Activated T-cell treated with anti-CD3 and anti-CD28 coated beads, Interleukin-2, amount 50 U/mL, for 72 hours (primary cell): ENCODE data around the gene DGKD. TPM values are rescaled to one million over a fixed set of nuclear protein-coding genes. Genes with fewer than 3 reads are reported as not detected.

ENCODE experiments used
- ATAC-seq, 2 donors: fragments of 150-1000 bp; cut with Tn5 transposase; replicated peaks in 1 of 2; 2 replicates each; pipeline ENCODE4 v1.10.0; 2021; ENCODE audit warnings: moderate library complexity in 2 of 2, mild to moderate bottlenecking in 1 of 2
- DNase-seq, 2 donors: peaks; one replicate each; pipeline ENCODE4 v3.0.0; 2021 to 2022; ENCODE audit warnings: mixed read lengths in 1 of 2
- H3K27ac Mint-ChIP-seq: one replicate; pipeline ENCODE4 v1.8.0; 2022; ENCODE audit warnings: mild to moderate bottlenecking, moderate library complexity, mixed read lengths
- H3K27me3 Mint-ChIP-seq: one replicate; pipeline ENCODE4 v1.8.0; 2022; ENCODE audit warnings: low read depth, mixed read lengths
- H3K36me3 Mint-ChIP-seq, 2 donors: one replicate each; pipeline ENCODE4 v1.8.0; 2022; ENCODE audit warnings: mixed read lengths in 2 of 2, mild to moderate bottlenecking in 1 of 2; ENCODE audit not compliant: insufficient read depth in 2 of 2
- H3K4me1 Mint-ChIP-seq: one replicate; pipeline ENCODE4 v1.8.0; 2022; ENCODE audit warnings: low read depth, mixed read lengths
- H3K4me3 Mint-ChIP-seq, 2 donors: one replicate each; pipeline ENCODE4 v1.8.0; 2022; ENCODE audit warnings: mild to moderate bottlenecking in 2 of 2, mixed read lengths in 2 of 2, moderate library complexity in 2 of 2
- H3K9me3 Mint-ChIP-seq, 2 donors: one replicate each; pipeline ENCODE4 v1.8.0; 2022; ENCODE audit warnings: mixed read lengths in 2 of 2
- total RNA-seq, 2 donors: library from RNA; stranded (reverse); gene quantifications; one replicate each; pipeline ENCODE4 v1.2.3, GENCODE V29; 2022

DGKD gene
- total RNA-seq, 2 donors from 2014 or later = 78.0 to 94.4 TPM

- no peaks in the 10 kb centered on the region for H3K27me3 Mint-ChIP-seq
- H3K36me3 Mint-ChIP-seq = peaks cover 0 to 1% of the 10 kb centered on the region in 2 donors
- DNase-seq (no peak), ATAC-seq (no peak)
- H3K4me3 Mint-ChIP-seq = no peak overlapping the region
- H3K4me1 Mint-ChIP-seq = no peaks in the 10 kb centered on the region
- no peak overlapping the region for H3K27ac Mint-ChIP-seq
- H3K9me3 Mint-ChIP-seq = no peaks in the 10 kb centered on the region
Measured at GRCh38 chr2:233486778-233487552, 132.7 kb downstream of the DGKD start.

- ATAC-seq (no peak), DNase-seq (no peak)
- no peaks in the 10 kb centered on the region for H3K9me3 Mint-ChIP-seq
- no peak overlapping the region for H3K4me3 Mint-ChIP-seq
- H3K36me3 Mint-ChIP-seq = peaks cover 0 to 1% of the 10 kb centered on the region in 2 donors
- H3K4me1 Mint-ChIP-seq = no peaks in the 10 kb centered on the region
- no peaks in the 10 kb centered on the region for H3K27me3 Mint-ChIP-seq
- H3K27ac Mint-ChIP-seq = no peak overlapping the region
Measured at GRCh38 chr2:233487748-233488345, 133.6 kb downstream of the DGKD start.

DNA sequence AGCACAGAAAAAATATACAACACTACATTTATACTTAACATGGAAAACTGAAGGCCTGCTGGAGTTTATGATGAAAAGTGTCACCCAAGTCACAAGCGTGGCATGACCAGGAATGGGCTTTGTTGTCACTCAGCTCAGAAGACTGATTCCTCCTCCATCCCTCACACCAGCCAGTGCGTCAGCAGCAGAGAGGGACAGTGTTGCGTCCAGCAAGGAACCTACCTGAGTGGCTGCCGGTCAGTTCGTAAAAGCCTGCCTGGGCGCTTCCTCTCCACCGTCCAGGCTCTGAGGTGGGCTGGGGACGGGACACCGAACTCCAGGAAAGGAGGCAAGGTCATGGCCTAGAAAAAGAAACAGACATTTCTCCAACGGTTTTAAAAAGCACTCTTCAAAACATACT lies 134.8 kb downstream of the DGKD start:
- Mint-ChIP-seq H3K27ac (no peak overlapping the region), H3K4me1 (no peaks in the 10 kb centered on the region), H3K9me3 (no peaks in the 10 kb centered on the region), H3K4me3 (no peak overlapping the region), H3K27me3 (no peaks in the 10 kb centered on the region), H3K36me3 (peaks cover 0 to 1% of the 10 kb centered on the region in 2 donors)
- no peak for DNase-seq
- ATAC-seq = no peak

GRCh38 chr2:233489666-233490065 lies 135.4 kb downstream of the DGKD start:
- H3K27me3 Mint-ChIP-seq = no peaks in the 10 kb centered on the region
- no peak overlapping the region for H3K4me3 Mint-ChIP-seq
- no peaks in the 10 kb centered on the region for H3K9me3 Mint-ChIP-seq
- H3K36me3 Mint-ChIP-seq = peaks cover 0 to 1% of the 10 kb centered on the region in 2 donors
- no peak for DNase-seq
- no peak for ATAC-seq
- no peaks in the 10 kb centered on the region for H3K4me1 Mint-ChIP-seq
- H3K27ac Mint-ChIP-seq = no peak overlapping the region

- no peaks in the 10 kb centered on the region for H3K27me3 Mint-ChIP-seq
- no peaks in the 10 kb centered on the region for H3K4me1 Mint-ChIP-seq
- H3K27ac Mint-ChIP-seq = no peak overlapping the region
- no peak for ATAC-seq
- no peaks in the 10 kb centered on the region for H3K9me3 Mint-ChIP-seq
- H3K36me3 Mint-ChIP-seq = peaks cover 0 to 1% of the 10 kb centered on the region in 2 donors
- DNase-seq = no peak
- no peak overlapping the region for H3K4me3 Mint-ChIP-seq
Measured at GRCh38 chr2:233490831-233491230, 136.5 kb downstream of the DGKD start.

- ATAC-seq = no peak
- DNase-seq = no peak
- Mint-ChIP-seq H3K36me3 (peaks cover 0 to 1% of the 10 kb centered on the region in 2 donors), H3K27ac (peak overlapping the region; percentile 6), H3K4me1 (peaks cover under 1% of the 10 kb centered on the region), H3K4me3 (no peak overlapping the region), H3K9me3 (no peaks in the 10 kb centered on the region), H3K27me3 (no peaks in the 10 kb centered on the region)
Measured at GRCh38 chr2:233491326-233491725, 137.0 kb downstream of the DGKD start.

DNA sequence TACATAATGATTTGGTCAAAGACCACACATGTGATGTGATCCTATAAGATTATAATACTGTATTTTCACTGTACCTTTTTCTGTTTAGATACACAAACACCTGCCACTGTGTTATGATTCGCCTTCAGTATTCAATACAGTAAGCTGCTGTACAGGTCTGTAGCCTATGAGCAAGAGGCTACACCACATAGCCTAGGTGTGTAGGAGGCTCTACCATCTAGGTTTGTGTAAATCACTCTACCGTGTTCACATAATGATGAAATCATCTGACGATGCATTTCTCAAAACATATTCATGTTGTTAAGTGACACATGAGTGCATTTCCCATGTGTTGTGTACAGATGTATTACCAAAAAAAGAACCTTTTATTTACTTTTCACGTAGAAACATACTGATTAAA lies 137.8 kb downstream of the DGKD start:
- no peak for DNase-seq
- Mint-ChIP-seq H3K4me3 (no peak overlapping the region), H3K9me3 (no peaks in the 10 kb centered on the region), H3K27me3 (no peaks in the 10 kb centered on the region), H3K4me1 (peaks cover 5% of the 10 kb centered on the region), H3K27ac (no peak overlapping the region), H3K36me3 (peaks cover 0 to 1% of the 10 kb centered on the region in 2 donors)
- peak; percentile 51 to 67 for ATAC-seq

- ATAC-seq (no peak), DNase-seq (no peak)
- Mint-ChIP-seq H3K4me1 (peaks cover 5% of the 10 kb centered on the region), H3K27ac (no peak overlapping the region), H3K4me3 (no peak overlapping the region), H3K9me3 (no peaks in the 10 kb centered on the region), H3K27me3 (no peaks in the 10 kb centered on the region), H3K36me3 (peaks cover 0 to 1% of the 10 kb centered on the region in 2 donors)
Measured at GRCh38 chr2:233492751-233493150, 138.5 kb downstream of the DGKD start.

GRCh38 chr2:233495503-233496496 lies 141.5 kb downstream of the DGKD start:
- DNase-seq (no peak), ATAC-seq (no peak)
- peaks cover 9% of the 10 kb centered on the region for H3K4me1 Mint-ChIP-seq
- H3K36me3 Mint-ChIP-seq = no peaks in the 10 kb centered on the region
- no peaks in the 10 kb centered on the region for H3K27me3 Mint-ChIP-seq
- no peak overlapping the region for H3K4me3 Mint-ChIP-seq
- no peaks in the 10 kb centered on the region for H3K9me3 Mint-ChIP-seq
- no peak overlapping the region for H3K27ac Mint-ChIP-seq

DNA sequence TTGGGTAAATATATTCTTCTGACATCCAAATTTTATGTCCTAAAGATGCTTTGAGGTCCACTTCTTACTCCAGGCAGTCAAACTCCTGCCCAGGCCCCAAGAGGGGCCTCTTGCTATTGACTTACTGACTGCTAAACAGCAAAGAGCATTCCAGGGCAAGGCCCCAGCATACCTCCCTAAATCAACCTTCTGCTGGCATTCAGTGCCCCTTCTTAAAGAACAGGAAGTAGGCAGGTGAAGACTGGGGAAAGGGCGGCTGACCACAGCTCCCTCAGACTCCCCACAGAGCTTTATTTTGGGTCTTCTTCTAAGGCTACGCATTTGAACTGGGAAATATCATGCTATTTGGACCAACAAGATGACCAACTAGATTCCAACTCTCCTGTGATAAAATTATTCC lies 143.4 kb downstream of the DGKD start:
- no peak for ATAC-seq
- peaks cover 20% of the 10 kb centered on the region for H3K4me1 Mint-ChIP-seq
- H3K9me3 Mint-ChIP-seq = peaks cover 7% of the 10 kb centered on the region in 2 donors
- H3K27me3 Mint-ChIP-seq = no peaks in the 10 kb centered on the region
- peaks cover 11 to 12% of the 10 kb centered on the region in 2 donors for H3K36me3 Mint-ChIP-seq
- H3K27ac Mint-ChIP-seq = no peak overlapping the region
- H3K4me3 Mint-ChIP-seq = no peak overlapping the region
- DNase-seq = no peak

DNA sequence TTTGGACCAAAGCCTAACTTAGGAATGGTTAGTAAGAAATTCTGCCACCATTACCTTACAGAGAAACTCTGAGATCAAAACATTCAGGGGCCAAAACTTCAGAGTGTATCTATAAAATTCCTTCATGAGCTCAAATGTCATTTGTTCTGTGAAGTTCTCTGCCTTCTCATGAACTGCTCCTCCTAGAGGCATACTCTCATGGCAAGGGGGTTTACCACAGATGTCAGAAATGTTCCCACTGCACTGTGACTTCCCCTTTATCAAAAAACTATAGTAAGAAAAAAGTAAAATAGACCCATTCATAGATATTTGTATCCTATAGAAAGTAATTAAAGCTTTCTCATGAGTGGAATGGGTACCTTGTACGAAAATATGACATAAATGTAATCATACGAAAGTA lies 143.8 kb downstream of the DGKD start:
- ATAC-seq (no peak), DNase-seq (no peak)
- Mint-ChIP-seq H3K36me3 (peaks cover 13 to 17% of the 10 kb centered on the region in 2 donors), H3K27ac (no peak overlapping the region), H3K27me3 (no peaks in the 10 kb centered on the region), H3K4me3 (no peak overlapping the region), H3K9me3 (peaks cover 8% of the 10 kb centered on the region in 2 donors), H3K4me1 (peaks cover 20% of the 10 kb centered on the region)

DNA sequence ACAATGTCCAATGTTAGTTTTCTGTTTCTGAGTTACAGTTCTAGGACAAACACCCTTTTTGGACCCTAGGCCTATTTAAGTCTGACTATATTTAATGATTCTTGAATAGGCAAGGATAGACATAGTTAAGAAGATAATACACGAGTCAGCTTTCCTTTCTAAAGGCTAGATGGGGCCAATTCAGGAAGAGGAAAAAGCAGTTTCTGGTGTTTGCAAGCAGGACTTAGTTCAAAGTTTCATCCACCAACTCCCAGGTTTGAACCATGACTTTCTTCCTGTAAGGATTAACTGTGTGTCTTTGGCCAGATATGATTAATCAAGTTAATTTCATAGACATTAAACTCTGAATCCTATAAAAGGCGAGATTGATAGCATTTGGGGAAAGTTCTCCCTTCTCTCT lies 145.6 kb downstream of the DGKD start:
- ATAC-seq (no peak), DNase-seq (no peak)
- H3K4me3 Mint-ChIP-seq = no peak overlapping the region
- H3K27me3 Mint-ChIP-seq = no peaks in the 10 kb centered on the region
- no peak overlapping the region for H3K27ac Mint-ChIP-seq
- peaks cover 15 to 17% of the 10 kb centered on the region in 2 donors for H3K9me3 Mint-ChIP-seq
- H3K36me3 Mint-ChIP-seq = peaks cover 20 to 29% of the 10 kb centered on the region in 2 donors
- peaks cover 26% of the 10 kb centered on the region for H3K4me1 Mint-ChIP-seq
